GM12892 (cell line): ENCODE results near the gene ADAMTSL1.

ENCODE experiments used
- DNase-seq: peaks from one replicate; pipeline ENCODE4 v3.0.0; 2011; ENCODE audit not compliant: insufficient read length
- FAIRE-seq: peaks from 2 replicates; lab custom pipeline; 2011; peaks lifted over from hg19 to GRCh38; lab: Jason Lieb, UNC
- POLR2A ChIP-seq: IDR thresholded peaks from 2 replicates; pipeline ENCODE4 v1.6.1; 2011; ENCODE audit warnings: low read depth, low read length, control low read depth
- POLR2AphosphoS5 ChIP-seq: IDR thresholded peaks from 2 replicates; pipeline ENCODE4 v1.6.1; 2011; ENCODE audit warnings: low read depth, low read length, control low read depth
- TAF1 ChIP-seq: IDR thresholded peaks from 2 replicates; pipeline ENCODE4 v1.6.1; 2011; ENCODE audit warnings: low read depth, mild to moderate bottlenecking, control low read depth, low read length, borderline replicate concordance

The ADAMTSL1 gene

DNA sequence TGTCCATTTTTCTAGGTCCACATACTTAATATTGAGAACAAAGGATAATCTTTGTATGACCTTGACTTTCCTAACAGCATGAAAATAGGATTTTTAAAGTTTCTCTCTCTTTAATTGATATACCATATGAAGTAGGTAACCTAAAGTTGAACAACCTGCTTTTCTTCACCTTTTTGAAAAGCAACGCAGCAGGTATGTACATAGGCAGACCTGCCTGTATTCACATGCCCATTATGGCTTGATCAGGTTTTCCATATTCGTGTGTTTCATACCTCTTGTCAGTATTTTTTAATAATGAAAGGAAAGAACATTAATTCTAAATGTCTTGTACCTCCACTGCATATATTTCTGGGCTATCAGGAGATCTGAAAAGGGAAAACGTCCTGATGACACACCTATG is 1.5 kb upstream of the ADAMTSL1 start:
- FAIRE-seq, result no peak
- DNase-seq, result no peak
- TF ChIP-seq POLR2AphosphoS5, result no peak
- no peak for TF ChIP-seq TAF1

DNA sequence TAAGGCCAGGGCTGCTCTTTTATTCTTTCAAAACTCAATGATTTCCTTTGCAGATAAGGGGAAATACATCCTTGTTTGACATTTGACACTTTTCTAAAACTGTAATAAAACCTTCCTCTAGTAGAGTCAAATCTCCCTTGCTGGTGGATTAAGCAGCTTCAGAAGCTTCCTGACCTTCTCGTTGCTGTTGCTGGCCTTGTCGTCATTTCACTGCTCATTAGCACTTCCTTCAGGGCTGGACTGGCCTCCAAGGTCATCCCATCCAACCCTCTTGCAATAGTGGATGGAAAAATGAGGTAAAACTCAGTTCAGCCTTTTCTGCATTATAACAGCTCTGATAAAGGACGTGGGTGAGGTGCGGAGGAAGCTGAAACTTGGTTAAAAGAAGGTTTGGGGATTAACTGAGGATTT is 1.1 kb upstream of the ADAMTSL1 start:
- no peak for FAIRE-seq

DNA sequence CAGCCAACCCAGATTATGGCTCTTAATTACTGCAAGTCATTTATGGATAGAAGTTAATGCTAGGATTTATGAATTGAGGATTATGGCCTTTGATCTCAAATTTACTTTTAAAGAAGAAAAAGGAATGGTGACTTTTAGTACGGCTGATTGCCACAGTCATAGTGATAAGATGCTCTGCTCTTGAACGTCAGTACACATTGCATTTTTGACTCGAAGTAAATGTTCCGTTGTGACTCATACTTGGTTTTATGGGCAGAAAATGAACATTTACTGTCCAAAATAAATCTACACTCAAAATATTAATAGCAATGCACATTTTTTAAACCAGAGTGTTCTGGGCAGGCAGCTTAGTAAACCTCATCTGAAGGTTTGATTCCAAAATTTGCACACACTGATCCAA is 830 bp downstream of the ADAMTSL1 start:
- FAIRE-seq (no peak), DNase-seq (no peak)
- TF ChIP-seq POLR2AphosphoS5, result no peak
- no peak for TF ChIP-seq POLR2A
- no peak for TF ChIP-seq TAF1

More for the DNA sequence above, 1.1 kb upstream of the ADAMTSL1 start:
- DNase-seq, result no peak
- no peak for TF ChIP-seq POLR2A
- TF ChIP-seq TAF1, result no peak
- TF ChIP-seq POLR2AphosphoS5, result no peak

GRCh38 chr9:18477121-18477660 is 3.2 kb downstream of the ADAMTSL1 start:
- DNase-seq (no peak), FAIRE-seq (no peak)
- TF ChIP-seq POLR2AphosphoS5, result no peak
- TF ChIP-seq TAF1, result no peak
- TF ChIP-seq POLR2A, result no peak

GRCh38 chr9:18477719-18478118 is 3.8 kb downstream of the ADAMTSL1 start:
- DNase-seq, result no peak
- no peak for TF ChIP-seq POLR2AphosphoS5
- no peak for TF ChIP-seq TAF1
- TF ChIP-seq POLR2A, result no peak
- no peak for FAIRE-seq

DNA sequence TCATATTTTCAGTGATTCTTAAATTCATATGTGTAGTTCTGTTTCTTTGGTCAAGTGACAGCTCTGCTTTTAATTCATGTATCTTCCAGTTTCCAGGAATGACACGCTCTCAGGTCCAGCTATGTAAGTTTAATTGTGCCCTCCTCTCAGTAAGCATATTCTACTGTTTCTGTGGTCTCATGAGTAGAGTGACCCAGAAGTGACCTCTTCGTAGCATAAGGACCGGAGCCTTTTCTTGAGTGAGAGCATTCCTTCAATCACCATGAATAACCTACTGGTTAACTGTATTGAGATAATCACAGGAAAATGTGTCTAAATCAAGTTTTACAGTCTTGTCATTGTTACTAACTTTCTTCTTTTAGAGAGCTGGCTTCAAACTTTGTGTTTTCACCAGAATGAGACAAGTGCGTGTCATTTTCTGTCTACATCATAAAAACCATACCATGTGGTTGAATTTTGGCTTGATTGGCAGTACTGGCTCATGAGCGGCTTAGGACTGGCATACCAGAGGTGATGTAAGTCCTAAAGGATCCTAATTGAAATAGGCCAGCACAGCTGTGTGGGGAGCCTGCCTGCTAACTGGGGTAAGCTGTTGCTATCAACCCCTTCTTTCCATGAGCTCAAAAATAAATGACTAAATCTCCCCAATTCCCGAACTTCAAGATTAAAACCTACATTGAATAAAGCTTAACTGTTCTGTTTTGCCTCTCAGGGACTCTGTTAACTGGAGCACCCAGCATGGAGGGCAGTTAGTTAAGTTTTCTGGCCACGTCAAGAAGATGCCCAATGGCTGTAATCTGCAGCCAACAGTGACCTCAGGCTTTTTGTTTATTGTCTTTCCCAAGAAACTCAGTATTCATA is 4.8 kb downstream of the ADAMTSL1 start:
- FAIRE-seq (no peak), DNase-seq (no peak)

DNA sequence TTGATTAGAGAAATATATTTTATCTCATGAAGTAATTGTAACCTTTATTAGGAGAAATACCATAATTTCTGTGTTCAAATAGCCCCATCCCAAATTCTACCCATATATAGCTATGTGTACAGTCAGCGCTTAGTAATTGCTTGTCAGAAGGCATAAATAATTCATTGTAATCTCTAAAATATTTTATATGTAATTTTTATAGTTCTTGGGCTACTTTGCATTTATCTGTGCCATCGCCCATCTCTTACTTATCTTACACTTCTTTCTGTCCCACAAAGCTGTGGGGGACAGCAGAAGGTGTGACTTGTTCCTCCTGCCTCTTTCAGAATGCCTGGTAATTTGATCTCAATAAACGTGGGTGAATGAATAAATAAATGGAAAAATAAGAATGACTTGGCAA is 5.5 kb downstream of the ADAMTSL1 start:
- FAIRE-seq, result no peak
- no peak for DNase-seq
- TF ChIP-seq POLR2AphosphoS5 (no peak), TAF1 (no peak), POLR2A (no peak)

More for the DNA sequence above, 4.8 kb downstream of the ADAMTSL1 start:
- TF ChIP-seq POLR2AphosphoS5 (no peak), TAF1 (no peak), POLR2A (no peak)

DNA sequence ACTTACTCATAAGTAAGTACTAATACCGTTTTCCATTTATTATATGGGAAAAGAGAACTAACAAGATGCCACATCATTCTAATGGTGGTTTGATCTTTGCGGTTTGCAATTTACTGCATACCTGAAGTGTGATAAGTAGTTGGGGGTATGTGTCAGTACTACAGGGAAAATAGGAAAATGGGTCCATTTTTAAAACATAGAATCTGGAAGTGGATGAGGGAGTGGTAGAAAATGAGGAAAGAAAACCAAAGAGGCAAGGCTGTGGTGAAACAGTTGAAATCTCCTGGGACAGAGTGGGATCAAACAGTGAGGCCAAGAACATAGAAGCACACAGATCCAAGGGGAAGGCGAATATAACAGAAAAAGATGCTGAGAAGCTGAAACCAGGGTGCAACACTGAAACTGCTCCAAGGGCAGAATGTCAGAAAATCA is 6.7 kb downstream of the ADAMTSL1 start:
- FAIRE-seq (no peak), DNase-seq (no peak)

GRCh38 chr9:18482371-18482770 is 8.4 kb downstream of the ADAMTSL1 start:
- DNase-seq, result no peak

More for the DNA sequence above, 6.7 kb downstream of the ADAMTSL1 start:
- TF ChIP-seq POLR2AphosphoS5 (no peak), POLR2A (no peak), TAF1 (no peak)

DNA sequence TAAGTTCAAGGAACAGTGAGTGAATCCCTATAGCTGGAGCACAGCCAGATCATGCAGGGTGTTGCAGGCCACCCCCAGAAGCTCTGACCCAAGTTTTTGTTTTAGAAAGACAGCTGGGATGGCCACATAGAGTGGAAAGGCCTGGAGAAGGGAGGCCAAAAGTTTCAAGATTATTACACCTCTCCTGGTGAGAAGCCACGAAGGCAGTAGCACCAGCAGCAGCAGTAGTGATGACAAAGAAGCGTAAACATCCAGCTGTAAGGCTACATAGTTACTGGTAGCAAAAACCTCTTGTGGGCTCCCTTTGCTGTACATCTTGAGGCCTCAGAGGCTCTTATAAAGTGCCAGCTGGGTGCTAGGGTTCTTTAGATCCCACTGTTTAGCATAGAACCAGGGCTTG is 11.8 kb downstream of the ADAMTSL1 start:
- no peak for FAIRE-seq
- no peak for TF ChIP-seq TAF1
- TF ChIP-seq POLR2AphosphoS5, result no peak
- no peak for TF ChIP-seq POLR2A
- DNase-seq, result no peak

More at GRCh38 chr9:18482371-18482770, 8.4 kb downstream of the ADAMTSL1 start:
- TF ChIP-seq TAF1 (no peak), POLR2A (no peak), POLR2AphosphoS5 (no peak)
- FAIRE-seq, result no peak

- FAIRE-seq (no peak), DNase-seq (no peak)
- TF ChIP-seq TAF1 (no peak), POLR2A (no peak), POLR2AphosphoS5 (no peak)
Observed at GRCh38 chr9:18487611-18488010, 13.7 kb downstream of the ADAMTSL1 start.

DNA sequence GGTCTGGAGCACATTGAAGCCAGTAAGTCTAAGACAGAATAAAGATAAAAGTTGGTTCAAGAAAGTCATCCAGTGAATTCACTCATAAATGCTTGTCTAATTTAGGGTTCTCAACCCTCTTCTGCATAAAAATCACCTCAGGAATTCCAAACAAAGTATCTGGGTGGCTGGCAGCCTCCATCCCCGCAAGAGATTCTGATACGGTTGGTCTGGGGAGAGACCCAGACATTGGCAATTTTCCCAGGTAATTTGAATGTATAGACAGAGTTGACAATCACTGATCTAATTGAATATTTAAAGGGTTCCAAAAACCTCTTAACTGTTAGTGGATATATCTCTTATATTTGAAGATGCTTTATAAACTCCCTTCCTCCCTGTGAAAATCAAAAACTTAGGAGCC is 14.9 kb downstream of the ADAMTSL1 start:
- DNase-seq, result no peak
- FAIRE-seq, result no peak
- no peak for TF ChIP-seq POLR2AphosphoS5
- no peak for TF ChIP-seq TAF1
- TF ChIP-seq POLR2A, result no peak
